Naive thymus-derived CD8-positive, alpha-beta T cell (primary cell): ENCODE results near the gene CYB5R4. TPM values are rescaled to one million over a fixed set of nuclear protein-coding genes. Genes with fewer than 3 reads are reported as not detected.
"Not testable (repeated sequence)": the region's sequence is repeated elsewhere in the genome, so short reads cannot be mapped to it uniquely, and the experiment has no call there.

Experiments used
- ATAC-seq, 2 donors: fragments of 150-1000 bp; cut with Tn5 transposase in 1 of 2; sonication (Bioruptor Pico), chemical (Tn5 transposase) in 1 of 2; 1 replicate in 1 of 2; 2 replicates in 1 of 2; pipeline ENCODE4 v1.10.0; 2021; ENCODE audit warnings: mild to moderate bottlenecking in 2 of 2, moderate library complexity in 2 of 2
- POLR2A ChIA-PET: fragments of 350-600 bp; sonication (Branson Sonifier 250); formaldehyde crosslinking; loops from one replicate; lab custom pipeline; 2021; ENCODE audit warnings: antibody characterized with exemption; lab: Charles Lee
- DNase-seq, 10 donors: peaks; one replicate each; pipeline versions ENCODE4 v3.0.0 to v3.0.0-alpha.2; 2020 to 2022
- H3K27ac Mint-ChIP-seq, 10 donors: one replicate each; pipeline ENCODE4 v1.8.0; 2020 to 2022; ENCODE audit warnings: mild to moderate bottlenecking in 10 of 10, mixed read lengths in 10 of 10, moderate library complexity in 4 of 10, inconsistent platforms in 1 of 10
- H3K27me3 Mint-ChIP-seq, 5 donors: one replicate each; pipeline ENCODE4 v1.8.0; 2021 to 2022; ENCODE audit warnings: mixed read lengths in 5 of 5
- H3K36me3 Mint-ChIP-seq, 3 donors: one replicate each; pipeline ENCODE4 v1.8.0; 2020 to 2022; ENCODE audit warnings: mixed read lengths in 3 of 3, mild to moderate bottlenecking in 2 of 3, inconsistent platforms in 1 of 3
- H3K4me1 Mint-ChIP-seq, 4 donors: one replicate each; pipeline ENCODE4 v1.8.0; 2021 to 2022; ENCODE audit warnings: mixed read lengths in 4 of 4
- H3K4me3 Mint-ChIP-seq, 10 donors: one replicate each; pipeline ENCODE4 v1.8.0; 2020 to 2022; ENCODE audit warnings: mild to moderate bottlenecking in 10 of 10, mixed read lengths in 10 of 10, moderate library complexity in 6 of 10, inconsistent platforms in 1 of 10
- H3K9me3 Mint-ChIP-seq, 9 donors: one replicate each; pipeline ENCODE4 v1.8.0; 2020 to 2022; ENCODE audit warnings: mixed read lengths in 9 of 9, mild to moderate bottlenecking in 3 of 9, inconsistent platforms in 1 of 9, moderate library complexity in 1 of 9
- polyA plus RNA-seq, 3 donors: library from polyadenylated mRNA; unstranded; fragments of 300-500 nt; fragmentation: Illumina TruSeq; gene quantifications; one replicate each; pipeline ENCODE4 v1.2.3, GENCODE V29; 2021
- total RNA-seq, 8 experiments: library from RNA in 2 of 8; stranded (reverse) in 2 of 8; gene quantifications; one replicate each; pipeline ENCODE4 v1.2.3 and lab custom pipeline; 2021 to 2026

CYB5R4 gene
- total and polyA plus RNA-seq, 5 experiments from 2014 or later = 17.2 to 32.5 (median 23.4) TPM

GRCh38 chr6:83928286-83928685 is 68.8 kb downstream of the CYB5R4 start:
- Mint-ChIP-seq H3K4me1 (no peaks in the 10 kb centered on the region), H3K27me3 (no peaks in the 10 kb centered on the region), H3K9me3 (no peaks in the 10 kb centered on the region), H3K27ac (peak overlapping the region in 1 of 10 donors; percentile 3), H3K4me3 (no peak overlapping the region), H3K36me3 (peaks cover 16 to 81% (median 62%) of the 10 kb centered on the region in 3 donors)
- POLR2A ChIA-PET = no interaction called here
- DNase-seq = no peak
- no peak for ATAC-seq

- H3K4me3 Mint-ChIP-seq, H3K4me1 Mint-ChIP-seq, ATAC-seq, POLR2A ChIA-PET, DNase-seq, H3K27me3 Mint-ChIP-seq: not testable (repeated sequence)
- peaks cover 23 to 58% (median 40%) of the 10 kb centered on the region in 3 donors for H3K36me3 Mint-ChIP-seq
- peaks cover 9 to 46% (median 29%) of the 10 kb centered on the region in 9 donors for H3K9me3 Mint-ChIP-seq
- peak overlapping the region in 1 of 10 donors; percentile 41 for H3K27ac Mint-ChIP-seq
Measured at GRCh38 chr6:83946201-83946833, 86.8 kb downstream of the CYB5R4 start.

GRCh38 chr6:83947983-83948382 is 88.5 kb downstream of the CYB5R4 start:
- H3K9me3 Mint-ChIP-seq = peaks cover 9 to 46% (median 29%) of the 10 kb centered on the region in 9 donors
- DNase-seq, H3K27me3 Mint-ChIP-seq, ATAC-seq, H3K27ac Mint-ChIP-seq, H3K4me3 Mint-ChIP-seq, POLR2A ChIA-PET, H3K4me1 Mint-ChIP-seq: not testable (repeated sequence)
- H3K36me3 Mint-ChIP-seq = peaks cover 23 to 53% (median 32%) of the 10 kb centered on the region in 3 donors

- DNase-seq = no peak
- H3K27ac Mint-ChIP-seq = peak overlapping the region in 1 of 10 donors; percentile 51
- peaks cover 25 to 52% (median 32%) of the 10 kb centered on the region in 3 donors for H3K36me3 Mint-ChIP-seq
- peaks cover 0 to 2% (median 0%) of the 10 kb centered on the region in 4 donors for H3K4me1 Mint-ChIP-seq
- POLR2A ChIA-PET = no interaction called here
- peaks cover 7 to 41% (median 29%) of the 10 kb centered on the region in 9 donors for H3K9me3 Mint-ChIP-seq
- H3K27me3 Mint-ChIP-seq = no peaks in the 10 kb centered on the region
- ATAC-seq = no peak
- no peak overlapping the region for H3K4me3 Mint-ChIP-seq
Measured at GRCh38 chr6:83948851-83949250, 89.4 kb downstream of the CYB5R4 start.

GRCh38 chr6:83951423-83951822 is 91.9 kb downstream of the CYB5R4 start:
- POLR2A ChIA-PET, H3K4me1 Mint-ChIP-seq, H3K4me3 Mint-ChIP-seq, H3K27ac Mint-ChIP-seq, DNase-seq, ATAC-seq, H3K27me3 Mint-ChIP-seq: not testable (repeated sequence)
- H3K36me3 Mint-ChIP-seq = peaks cover 27 to 56% (median 39%) of the 10 kb centered on the region in 3 donors
- H3K9me3 Mint-ChIP-seq = peaks cover 2 to 23% (median 12%) of the 10 kb centered on the region in 9 donors

- Mint-ChIP-seq H3K9me3 (peaks cover 0 to 10% (median 3%) of the 10 kb centered on the region in 9 donors), H3K4me3 (no peak overlapping the region), H3K4me1 (peaks cover 0 to 2% (median 0%) of the 10 kb centered on the region in 4 donors), H3K36me3 (peaks cover 24 to 52% (median 45%) of the 10 kb centered on the region in 3 donors), H3K27ac (no peak overlapping the region), H3K27me3 (no peaks in the 10 kb centered on the region)
- POLR2A ChIA-PET = no interaction called here
- ATAC-seq = no peak
- no peak for DNase-seq
Measured at GRCh38 chr6:83952830-83953229, 93.3 kb downstream of the CYB5R4 start.

GRCh38 chr6:83954371-83954770 is 94.9 kb downstream of the CYB5R4 start:
- Mint-ChIP-seq H3K27me3 (no peaks in the 10 kb centered on the region), H3K9me3 (peaks cover 0 to 5% (median 3%) of the 10 kb centered on the region in 9 donors), H3K27ac (no peak overlapping the region), H3K36me3 (peaks cover 32 to 63% (median 52%) of the 10 kb centered on the region in 3 donors), H3K4me1 (peaks cover 0 to 2% (median 0%) of the 10 kb centered on the region in 4 donors), H3K4me3 (no peak overlapping the region)
- DNase-seq (no peak), ATAC-seq (no peak)
- POLR2A ChIA-PET = no interaction called here

GRCh38 chr6:83958241-83958685 is 98.8 kb downstream of the CYB5R4 start:
- Mint-ChIP-seq H3K36me3 (peaks cover 55 to 80% (median 74%) of the 10 kb centered on the region in 3 donors), H3K4me3 (no peak overlapping the region), H3K9me3 (peaks cover 2 to 22% (median 6%) of the 10 kb centered on the region in 9 donors), H3K27ac (no peak overlapping the region), H3K4me1 (no peaks in the 10 kb centered on the region), H3K27me3 (no peaks in the 10 kb centered on the region)
- DNase-seq (no peak), ATAC-seq (no peak)
- POLR2A ChIA-PET = no interaction called here

GRCh38 chr6:83960664-83961063 is 101.2 kb downstream of the CYB5R4 start:
- POLR2A ChIA-PET = no interaction called here
- DNase-seq (no peak), ATAC-seq (no peak)
- Mint-ChIP-seq H3K27ac (no peak overlapping the region), H3K4me3 (no peak overlapping the region), H3K36me3 (peaks cover 73 to 85% (median 76%) of the 10 kb centered on the region in 3 donors), H3K27me3 (no peaks in the 10 kb centered on the region), H3K4me1 (no peaks in the 10 kb centered on the region), H3K9me3 (peaks cover 9 to 41% (median 22%) of the 10 kb centered on the region in 9 donors)

GRCh38 chr6:83962582-83962981 is 103.1 kb downstream of the CYB5R4 start:
- H3K27ac Mint-ChIP-seq = no peak overlapping the region
- no peak overlapping the region for H3K4me3 Mint-ChIP-seq
- peaks cover 64 to 74% (median 69%) of the 10 kb centered on the region in 3 donors for H3K36me3 Mint-ChIP-seq
- peaks cover 13 to 58% (median 26%) of the 10 kb centered on the region in 9 donors for H3K9me3 Mint-ChIP-seq
- DNase-seq (no peak), ATAC-seq (no peak)
- POLR2A ChIA-PET = no interaction called here
- H3K4me1 Mint-ChIP-seq = no peaks in the 10 kb centered on the region
- no peaks in the 10 kb centered on the region for H3K27me3 Mint-ChIP-seq

GRCh38 chr6:83966539-83966938 is 107.0 kb downstream of the CYB5R4 start:
- ATAC-seq (no peak), DNase-seq (no peak)
- POLR2A ChIA-PET = no interaction called here
- Mint-ChIP-seq H3K27me3 (no peaks in the 10 kb centered on the region), H3K36me3 (peaks cover 30 to 66% (median 36%) of the 10 kb centered on the region in 3 donors), H3K4me3 (no peak overlapping the region), H3K9me3 (peaks cover 21 to 92% (median 49%) of the 10 kb centered on the region in 9 donors), H3K27ac (no peak overlapping the region), H3K4me1 (no peaks in the 10 kb centered on the region)

GRCh38 chr6:83970582-83970981 is 111.1 kb downstream of the CYB5R4 start:
- Mint-ChIP-seq H3K27ac (no peak overlapping the region), H3K9me3 (peaks cover 13 to 67% (median 37%) of the 10 kb centered on the region in 9 donors), H3K4me3 (no peak overlapping the region), H3K36me3 (peaks cover 0 to 28% (median 2%) of the 10 kb centered on the region in 3 donors), H3K27me3 (no peaks in the 10 kb centered on the region), H3K4me1 (no peaks in the 10 kb centered on the region)
- DNase-seq (no peak), ATAC-seq (no peak)
- POLR2A ChIA-PET = no interaction called here

- H3K27ac Mint-ChIP-seq = no peak overlapping the region
- no peak overlapping the region for H3K4me3 Mint-ChIP-seq
- DNase-seq (no peak), ATAC-seq (no peak)
- no peaks in the 10 kb centered on the region for H3K4me1 Mint-ChIP-seq
- H3K27me3 Mint-ChIP-seq = no peaks in the 10 kb centered on the region
- H3K9me3 Mint-ChIP-seq = peaks cover 3 to 28% (median 9%) of the 10 kb centered on the region in 9 donors
- H3K36me3 Mint-ChIP-seq = peaks cover 0 to 9% (median 2%) of the 10 kb centered on the region in 3 donors
- POLR2A ChIA-PET = no interaction called here
Measured at GRCh38 chr6:83974409-83975050, 115.0 kb downstream of the CYB5R4 start.
